PC-9 (cell line): Measurements from ENCODE around the gene OCA2.

Experiments used
- EZH2 ChIP-seq: fragments of 200-600 bp; sonication (generic); IDR thresholded peaks from 2 replicates; pipeline ENCODE4 v1.8.0; 2017; ENCODE audit warnings: antibody characterized with exemption, low read depth
- TF ChIP-seq, protein P1 (sequence below): fragments of 200-600 bp; sonication (generic); conservative IDR thresholded peaks from 2 replicates; pipeline ENCODE4 v1.6.1; 2017; ENCODE audit warnings: mixed run types, antibody characterized with exemption, mild to moderate bottlenecking, moderate library complexity

GRCh38 chr15:28014623-28015200 is 84.4 kb downstream of the OCA2 start:
- TF ChIP-seq, protein P1, sequence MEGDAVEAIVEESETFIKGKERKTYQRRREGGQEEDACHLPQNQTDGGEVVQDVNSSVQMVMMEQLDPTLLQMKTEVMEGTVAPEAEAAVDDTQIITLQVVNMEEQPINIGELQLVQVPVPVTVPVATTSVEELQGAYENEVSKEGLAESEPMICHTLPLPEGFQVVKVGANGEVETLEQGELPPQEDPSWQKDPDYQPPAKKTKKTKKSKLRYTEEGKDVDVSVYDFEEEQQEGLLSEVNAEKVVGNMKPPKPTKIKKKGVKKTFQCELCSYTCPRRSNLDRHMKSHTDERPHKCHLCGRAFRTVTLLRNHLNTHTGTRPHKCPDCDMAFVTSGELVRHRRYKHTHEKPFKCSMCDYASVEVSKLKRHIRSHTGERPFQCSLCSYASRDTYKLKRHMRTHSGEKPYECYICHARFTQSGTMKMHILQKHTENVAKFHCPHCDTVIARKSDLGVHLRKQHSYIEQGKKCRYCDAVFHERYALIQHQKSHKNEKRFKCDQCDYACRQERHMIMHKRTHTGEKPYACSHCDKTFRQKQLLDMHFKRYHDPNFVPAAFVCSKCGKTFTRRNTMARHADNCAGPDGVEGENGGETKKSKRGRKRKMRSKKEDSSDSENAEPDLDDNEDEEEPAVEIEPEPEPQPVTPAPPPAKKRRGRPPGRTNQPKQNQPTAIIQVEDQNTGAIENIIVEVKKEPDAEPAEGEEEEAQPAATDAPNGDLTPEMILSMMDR, result no peak
- TF ChIP-seq EZH2, result no peak
